ENCODE data around the gene FDXR. TPM values are rescaled to one million over a fixed set of nuclear protein-coding genes. Genes with fewer than 3 reads are reported as not detected.

Gene FDXR, protein sequence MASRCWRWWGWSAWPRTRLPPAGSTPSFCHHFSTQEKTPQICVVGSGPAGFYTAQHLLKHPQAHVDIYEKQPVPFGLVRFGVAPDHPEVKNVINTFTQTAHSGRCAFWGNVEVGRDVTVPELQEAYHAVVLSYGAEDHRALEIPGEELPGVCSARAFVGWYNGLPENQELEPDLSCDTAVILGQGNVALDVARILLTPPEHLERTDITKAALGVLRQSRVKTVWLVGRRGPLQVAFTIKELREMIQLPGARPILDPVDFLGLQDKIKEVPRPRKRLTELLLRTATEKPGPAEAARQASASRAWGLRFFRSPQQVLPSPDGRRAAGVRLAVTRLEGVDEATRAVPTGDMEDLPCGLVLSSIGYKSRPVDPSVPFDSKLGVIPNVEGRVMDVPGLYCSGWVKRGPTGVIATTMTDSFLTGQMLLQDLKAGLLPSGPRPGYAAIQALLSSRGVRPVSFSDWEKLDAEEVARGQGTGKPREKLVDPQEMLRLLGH
- 30.8 and 49.5 TPM in 2 replicates for total RNA-seq

DNA sequence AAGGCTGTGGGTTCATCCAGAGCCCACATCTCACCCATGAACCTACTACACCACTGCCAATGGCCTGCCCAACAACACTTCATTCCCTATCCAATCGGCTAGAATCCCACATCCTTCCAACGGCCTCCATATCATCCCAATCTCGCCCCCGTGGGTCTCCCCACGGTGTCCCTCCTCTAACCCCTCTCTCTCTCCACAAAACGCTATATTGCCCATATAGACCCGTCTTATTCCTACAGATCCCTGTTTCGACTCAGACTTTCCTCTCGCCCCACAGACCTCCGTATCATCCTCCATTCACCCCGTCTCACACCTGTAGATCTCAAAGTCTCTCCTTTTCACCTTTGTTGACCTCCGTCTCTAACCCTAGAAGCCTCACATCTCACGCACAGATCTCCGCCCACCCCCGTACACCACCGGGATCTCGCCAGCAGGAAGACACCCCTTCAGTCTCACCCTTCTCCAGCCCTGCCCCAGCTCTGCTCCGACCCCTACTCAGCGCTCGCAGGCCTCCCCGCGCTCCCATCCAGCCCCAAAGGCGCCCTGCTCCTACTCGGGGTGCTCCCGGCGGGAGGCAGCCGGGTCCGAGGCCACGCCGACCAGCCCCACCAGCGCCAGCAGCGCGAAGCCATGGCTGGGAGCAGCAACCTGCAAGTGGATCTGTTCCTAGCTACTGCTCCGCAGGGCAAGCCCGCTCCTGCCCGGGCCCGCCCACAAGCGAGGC lies at the start of gene FDXR:
TSS of gene FDXR (minus strand) at position 682 of the 724 bp plus-strand sequence. CDS start at position 632, 50 bp downstream.
- FAIRE-seq = no peak
- H3K36me3 ChIP-seq (ENCODE audit: control insufficient read depth, insufficient read depth, low read length) = peaks cover 1% of the 10 kb centered on the region

DNA sequence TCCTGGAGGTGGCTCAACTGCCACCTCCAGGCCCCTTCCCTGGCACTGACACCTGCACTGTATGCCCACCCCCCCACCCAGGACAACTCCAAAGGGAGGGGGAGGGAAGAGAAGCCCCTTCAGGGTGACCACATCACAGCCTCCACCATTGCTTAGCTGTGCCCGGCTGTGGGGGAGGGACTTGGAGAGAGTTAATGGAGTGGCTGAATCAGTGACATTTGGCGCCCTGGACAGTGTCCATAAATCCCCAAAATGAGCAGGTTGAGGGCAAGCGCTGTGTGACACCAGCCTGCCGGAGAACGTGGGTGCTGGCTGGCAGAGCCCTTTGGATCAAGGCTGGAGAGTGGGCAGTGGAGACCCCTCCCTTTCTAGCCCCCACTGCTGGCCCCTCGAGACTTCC lies 49.4 kb upstream of the FDXR start:
- peak overlapping the region; percentile 48 for H3K4me3 ChIP-seq (ENCODE audit: low read depth, low read length)
- no peak for DNase-seq (ENCODE audit: low read depth)
- H3K27me3 ChIP-seq (ENCODE audit: control insufficient read depth, insufficient read depth, low read length) = peaks cover 17% of the 10 kb centered on the region
- FAIRE-seq = no peak
- H3K36me3 ChIP-seq (ENCODE audit: control insufficient read depth, insufficient read depth, low read length) = no peaks in the 10 kb centered on the region
- TF ChIP-seq, protein P1, sequence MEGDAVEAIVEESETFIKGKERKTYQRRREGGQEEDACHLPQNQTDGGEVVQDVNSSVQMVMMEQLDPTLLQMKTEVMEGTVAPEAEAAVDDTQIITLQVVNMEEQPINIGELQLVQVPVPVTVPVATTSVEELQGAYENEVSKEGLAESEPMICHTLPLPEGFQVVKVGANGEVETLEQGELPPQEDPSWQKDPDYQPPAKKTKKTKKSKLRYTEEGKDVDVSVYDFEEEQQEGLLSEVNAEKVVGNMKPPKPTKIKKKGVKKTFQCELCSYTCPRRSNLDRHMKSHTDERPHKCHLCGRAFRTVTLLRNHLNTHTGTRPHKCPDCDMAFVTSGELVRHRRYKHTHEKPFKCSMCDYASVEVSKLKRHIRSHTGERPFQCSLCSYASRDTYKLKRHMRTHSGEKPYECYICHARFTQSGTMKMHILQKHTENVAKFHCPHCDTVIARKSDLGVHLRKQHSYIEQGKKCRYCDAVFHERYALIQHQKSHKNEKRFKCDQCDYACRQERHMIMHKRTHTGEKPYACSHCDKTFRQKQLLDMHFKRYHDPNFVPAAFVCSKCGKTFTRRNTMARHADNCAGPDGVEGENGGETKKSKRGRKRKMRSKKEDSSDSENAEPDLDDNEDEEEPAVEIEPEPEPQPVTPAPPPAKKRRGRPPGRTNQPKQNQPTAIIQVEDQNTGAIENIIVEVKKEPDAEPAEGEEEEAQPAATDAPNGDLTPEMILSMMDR (IDR thresholded peaks at IDR 0.05; ENCODE audit: insufficient read depth, low read length, severe bottlenecking) = no peak

More for the DNA sequence above, at the start of gene FDXR:
- H3K4me3 ChIP-seq (ENCODE audit: low read depth, low read length) = peak within 1 kb of the TSS; percentile 85
- DNase-seq (ENCODE audit: low read depth) = no peak
- no peaks in the 10 kb centered on the region for H3K27me3 ChIP-seq (ENCODE audit: control insufficient read depth, insufficient read depth, low read length)
- TF ChIP-seq, protein P1 (IDR thresholded peaks at IDR 0.05; ENCODE audit: insufficient read depth, low read length, severe bottlenecking) = no peak

DNA sequence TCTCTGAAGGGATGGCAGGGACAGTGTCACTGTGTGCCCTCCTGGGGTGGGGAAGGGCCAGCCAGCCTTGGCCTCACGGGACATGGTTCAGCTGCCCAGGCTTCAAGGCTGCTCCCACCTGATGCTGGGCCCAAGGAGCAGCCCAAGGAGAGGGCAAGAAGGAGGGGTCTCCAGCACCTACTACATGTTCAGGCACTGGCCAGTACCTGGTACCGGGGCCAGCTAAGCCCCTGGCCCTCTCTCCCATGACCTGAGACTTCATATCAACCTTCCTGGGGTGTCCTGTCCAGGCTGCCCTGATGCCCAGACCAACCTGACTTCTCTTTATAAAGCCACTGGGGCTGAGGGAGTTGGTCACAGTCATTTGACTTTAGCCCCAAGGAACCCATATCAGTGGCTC lies 49.0 kb upstream of the FDXR start:
- TF ChIP-seq, protein P1 (IDR thresholded peaks at IDR 0.05; ENCODE audit: insufficient read depth, low read length, severe bottlenecking) = no peak
- FAIRE-seq (no peak), DNase-seq (ENCODE audit: low read depth) (no peak)
- no peaks in the 10 kb centered on the region for H3K36me3 ChIP-seq (ENCODE audit: control insufficient read depth, insufficient read depth, low read length)
- H3K4me3 ChIP-seq (ENCODE audit: low read depth, low read length) = no peak overlapping the region
- H3K27me3 ChIP-seq (ENCODE audit: control insufficient read depth, insufficient read depth, low read length) = peaks cover 15% of the 10 kb centered on the region

DNA sequence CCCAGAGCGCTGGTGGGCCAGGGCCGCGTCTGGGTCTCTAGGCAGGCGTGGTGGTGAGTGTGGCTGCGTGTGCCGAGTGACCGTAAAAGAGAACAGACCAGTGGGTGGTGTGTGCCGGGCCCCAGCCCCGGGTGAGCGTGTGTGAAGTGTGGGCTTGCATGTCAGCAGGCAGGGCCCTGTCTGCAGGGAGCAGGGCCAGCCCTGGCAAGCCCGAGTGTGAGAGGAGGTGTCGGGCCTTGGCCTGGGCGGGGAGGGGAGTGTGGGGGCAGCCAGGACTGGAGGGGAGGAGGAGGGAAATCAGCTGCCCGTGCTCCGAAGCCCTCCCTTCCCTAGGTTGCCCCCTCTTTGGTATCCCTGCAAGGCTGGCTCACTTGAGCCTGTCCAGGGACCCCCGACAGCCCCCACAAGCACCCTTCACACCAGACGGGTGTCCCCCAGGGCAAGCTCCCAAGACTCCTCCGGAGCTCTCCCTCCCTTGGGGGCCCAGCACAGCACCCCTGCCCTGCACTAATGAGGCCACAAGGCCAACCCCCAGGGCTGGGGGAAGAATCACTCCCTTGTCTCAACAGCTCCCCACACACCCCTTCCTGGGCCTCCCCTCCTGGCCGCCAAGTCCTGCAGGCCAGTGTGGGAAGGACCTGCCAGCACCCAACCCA lies 48.4 kb upstream of the FDXR start:
- no peak overlapping the region for H3K4me3 ChIP-seq (ENCODE audit: low read depth, low read length)
- TF ChIP-seq, protein P1 (IDR thresholded peaks at IDR 0.05; ENCODE audit: insufficient read depth, low read length, severe bottlenecking) = no peak
- DNase-seq (ENCODE audit: low read depth) (peak; percentile 46), FAIRE-seq (no peak)
- no peaks in the 10 kb centered on the region for H3K36me3 ChIP-seq (ENCODE audit: control insufficient read depth, insufficient read depth, low read length)
- peaks cover 15% of the 10 kb centered on the region for H3K27me3 ChIP-seq (ENCODE audit: control insufficient read depth, insufficient read depth, low read length)

DNA sequence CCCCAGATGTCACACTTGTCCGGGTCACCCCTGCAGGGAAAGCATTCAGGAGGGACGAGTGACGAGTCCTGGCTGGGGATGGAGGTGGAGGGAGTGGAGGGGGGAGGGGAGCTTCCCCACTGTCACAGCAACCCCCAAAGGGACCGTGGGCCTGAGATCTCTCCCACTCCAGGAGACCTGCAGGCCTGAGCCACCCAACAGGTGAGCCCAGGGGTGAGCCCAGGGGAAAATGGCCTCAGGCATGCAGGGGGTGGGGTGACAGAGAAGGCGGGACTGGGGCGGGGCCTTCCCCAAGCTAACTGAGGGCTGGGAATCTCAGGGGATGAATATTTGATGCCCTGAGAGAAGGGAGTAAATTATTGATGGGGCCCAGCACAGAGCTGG lies 47.8 kb upstream of the FDXR start:
- no peak for DNase-seq (ENCODE audit: low read depth)
- FAIRE-seq = no peak

More for the DNA sequence above, 47.8 kb upstream of the FDXR start:
- Histone ChIP-seq H3K4me3 (ENCODE audit: low read depth, low read length) (no peak overlapping the region), H3K27me3 (ENCODE audit: control insufficient read depth, insufficient read depth, low read length) (peaks cover 14% of the 10 kb centered on the region), H3K36me3 (ENCODE audit: control insufficient read depth, insufficient read depth, low read length) (no peaks in the 10 kb centered on the region)
- TF ChIP-seq, protein P1 (IDR thresholded peaks at IDR 0.05; ENCODE audit: insufficient read depth, low read length, severe bottlenecking) = no peak

Data from bronchial epithelial cell (primary cell).